Measurements from ENCODE around the gene CACTIN.

- TF ChIP-seq POLR2A (IDR thresholded peaks at IDR 0.05; ENCODE audit: low read depth) (no peak), CTCF (IDR thresholded peaks at IDR 0.05) (no peak)
These were observed 747 bp upstream of the CACTIN start for GRCh38 chr19:3627351-3627723.
